NT2/D1 (cell line): ENCODE results near the gene KDM6A.

Experiments
- DNase-seq: peaks from one replicate; pipeline ENCODE4 v3.0.0-alpha.2; 2011; ENCODE audit warnings: low read depth, low spot score
- H3K27me3 ChIP-seq: 2 replicates; pipeline ENCODE4 v1.6.0; 2011; ENCODE audit warnings: mild to moderate bottlenecking; ENCODE audit not compliant: insufficient read length, insufficient read depth
- H3K36me3 ChIP-seq: 2 replicates; pipeline ENCODE4 v1.6.1; 2011; ENCODE audit warnings: mild to moderate bottlenecking, low read length, mixed read lengths; ENCODE audit not compliant: insufficient read depth, insufficient read length
- H3K4me1 ChIP-seq: 2 replicates; pipeline ENCODE4 v1.5.1; 2011; ENCODE audit not compliant: insufficient read depth, insufficient read length
- H3K4me3 ChIP-seq: 2 replicates; pipeline ENCODE4 v1.5.1; 2011; ENCODE audit warnings: low read depth; ENCODE audit not compliant: insufficient read length
- H3K9ac ChIP-seq: 2 replicates; pipeline ENCODE4 v1.6.0; 2011; ENCODE audit warnings: low read depth; ENCODE audit not compliant: insufficient read length
- H3K9me3 ChIP-seq: 2 replicates; pipeline ENCODE4 v1.5.1; 2011; ENCODE audit warnings: mild to moderate bottlenecking, low read length; ENCODE audit not compliant: insufficient read depth
- SUZ12 ChIP-seq: IDR thresholded peaks from 2 replicates; pipeline ENCODE4 v1.6.1; 2011; ENCODE audit not compliant: insufficient read length, insufficient read depth; ENCODE audit errors: extremely low read depth
- YY1 ChIP-seq: IDR thresholded peaks from 2 replicates; pipeline ENCODE4 v1.6.1; 2011; ENCODE audit not compliant: insufficient read length, insufficient read depth
- ZNF274 ChIP-seq: IDR thresholded peaks from 2 replicates; pipeline ENCODE4 v1.6.1; 2011; ENCODE audit warnings: mild to moderate bottlenecking, low read depth, low read length

KDM6A gene

DNA sequence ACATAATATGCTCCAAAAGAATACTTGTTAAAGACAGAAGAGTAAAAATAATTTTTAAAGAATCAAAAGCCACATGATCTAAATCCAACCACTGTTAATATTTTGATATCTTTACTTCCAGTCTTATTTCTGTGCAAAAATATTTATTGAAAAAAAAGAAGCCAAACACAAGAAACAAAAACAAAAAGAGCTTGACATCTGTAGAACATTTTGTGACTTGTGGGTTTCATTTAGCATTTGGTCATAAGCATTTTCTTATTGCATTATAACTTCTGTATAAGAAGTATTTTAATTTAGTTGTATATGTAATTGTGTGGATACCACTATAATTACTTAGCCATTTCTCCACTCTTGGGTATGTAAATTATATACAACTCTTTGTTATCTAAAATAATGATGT, 264.5 kb downstream of the KDM6A start:
- Histone ChIP-seq H3K4me3 (no peak overlapping the region), H3K4me1 (no peaks in the 10 kb centered on the region), H3K36me3 (no peaks in the 10 kb centered on the region), H3K9ac (no peak overlapping the region), H3K27me3 (no peaks in the 10 kb centered on the region), H3K9me3 (no peaks in the 10 kb centered on the region; the same call in 1 of the 2 replicates)
- no peak for DNase-seq
- TF ChIP-seq ZNF274: no peak
- no peak for TF ChIP-seq YY1
- no peak for TF ChIP-seq SUZ12

DNA sequence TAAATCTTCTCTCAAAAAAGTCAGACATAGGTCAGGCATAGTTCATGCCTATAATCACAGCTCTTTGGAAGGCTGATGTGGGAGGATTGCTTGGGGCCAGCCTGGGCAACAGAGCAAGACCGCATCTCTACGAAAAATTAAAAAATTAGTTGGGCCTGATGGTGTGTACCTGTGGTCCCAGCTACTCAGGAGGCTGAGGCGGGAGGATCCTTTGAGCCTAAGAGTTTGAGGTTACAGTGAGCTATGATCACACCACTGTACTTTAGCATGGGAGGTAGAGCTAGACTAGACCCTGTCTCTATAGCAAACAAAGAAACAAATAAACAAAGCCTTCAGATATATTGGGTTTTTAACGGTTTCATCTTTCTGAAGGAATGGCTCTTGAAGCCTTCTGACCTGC, 265.5 kb downstream of the KDM6A start:
- DNase-seq: no peak
- Histone ChIP-seq H3K9ac (no peak overlapping the region), H3K4me3 (no peak overlapping the region), H3K27me3 (no peaks in the 10 kb centered on the region), H3K4me1 (no peaks in the 10 kb centered on the region), H3K9me3 (no peaks in the 10 kb centered on the region; the same call in 1 of the 2 replicates), H3K36me3 (no peaks in the 10 kb centered on the region)
- TF ChIP-seq YY1: no peak
- no peak for TF ChIP-seq ZNF274
- no peak for TF ChIP-seq SUZ12

DNA sequence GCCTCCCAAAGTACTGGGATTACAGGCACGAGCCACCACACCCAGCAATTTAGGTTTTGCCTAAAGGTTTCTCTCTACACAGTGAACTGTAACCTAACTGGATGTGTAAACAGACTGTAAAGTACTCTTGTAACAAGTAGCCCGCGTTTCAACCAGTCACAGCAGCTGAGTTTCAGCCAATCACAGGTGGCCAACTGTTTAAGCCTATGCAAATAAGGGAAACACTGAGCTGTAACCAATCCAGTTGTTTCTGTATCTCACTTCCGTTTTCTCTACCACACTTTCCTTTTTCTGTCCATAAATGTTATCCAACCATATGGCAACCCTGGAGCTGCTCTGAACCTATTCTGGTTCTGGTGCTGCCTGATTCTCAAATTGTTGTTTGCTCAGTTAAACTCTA, 267.8 kb downstream of the KDM6A start:
- no peak for TF ChIP-seq ZNF274
- no peak for TF ChIP-seq SUZ12
- no peak for TF ChIP-seq YY1
- Histone ChIP-seq H3K9ac (no peak overlapping the region), H3K4me1 (no peaks in the 10 kb centered on the region), H3K36me3 (no peaks in the 10 kb centered on the region), H3K4me3 (no peak overlapping the region), H3K27me3 (no peaks in the 10 kb centered on the region), H3K9me3 (no peaks in the 10 kb centered on the region; the same call in 1 of the 2 replicates)
- DNase-seq: no peak

DNA sequence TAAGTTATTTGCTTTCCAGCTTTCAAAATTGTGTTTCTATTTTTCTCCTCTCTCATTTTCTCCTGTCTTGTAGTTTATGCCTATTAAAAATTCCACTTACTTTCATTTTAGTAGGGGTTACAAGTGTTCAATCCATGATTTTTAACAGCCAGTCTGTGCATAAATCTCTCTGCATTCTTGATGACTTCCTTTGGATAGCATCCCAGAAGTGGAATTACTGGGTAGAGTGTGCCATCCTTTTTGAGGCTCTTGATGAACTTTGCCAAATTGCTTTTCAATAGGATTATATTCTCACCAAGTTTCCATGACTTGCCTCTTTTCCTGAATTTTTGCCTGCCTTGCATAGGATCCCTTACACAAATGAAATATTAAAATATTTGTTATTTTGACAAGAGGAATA, 269.2 kb downstream of the KDM6A start:
- Histone ChIP-seq H3K9me3 (no peaks in the 10 kb centered on the region; the same call in 1 of the 2 replicates), H3K4me1 (no peaks in the 10 kb centered on the region), H3K27me3 (no peaks in the 10 kb centered on the region), H3K9ac (no peak overlapping the region), H3K4me3 (no peak overlapping the region), H3K36me3 (no peaks in the 10 kb centered on the region)
- no peak for DNase-seq
- TF ChIP-seq SUZ12: no peak
- no peak for TF ChIP-seq ZNF274
- no peak for TF ChIP-seq YY1

DNA sequence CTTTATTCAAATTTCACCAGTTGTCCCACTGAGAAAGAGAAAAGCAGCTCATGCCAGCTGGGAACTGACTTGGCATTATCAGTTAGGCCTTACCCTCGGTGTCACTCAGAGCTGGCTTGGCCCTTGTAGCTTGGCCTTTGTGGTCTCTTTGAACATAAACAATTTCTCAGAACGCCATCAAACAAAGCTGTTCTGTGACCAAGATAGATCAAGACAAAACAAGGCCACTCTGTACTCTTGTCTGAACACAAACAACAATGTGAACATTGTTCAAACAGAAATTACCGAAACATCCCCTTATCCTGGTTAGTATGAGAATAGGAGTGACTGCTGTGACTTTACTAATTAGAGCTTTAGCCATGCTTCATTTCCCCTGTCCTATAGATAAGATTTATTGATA, 270.5 kb downstream of the KDM6A start:
- Histone ChIP-seq H3K4me3 (no peak overlapping the region), H3K36me3 (no peaks in the 10 kb centered on the region), H3K9ac (no peak overlapping the region), H3K9me3 (no peaks in the 10 kb centered on the region; the same call in 1 of the 2 replicates), H3K4me1 (no peaks in the 10 kb centered on the region), H3K27me3 (no peaks in the 10 kb centered on the region)
- TF ChIP-seq SUZ12: no peak
- no peak for TF ChIP-seq ZNF274
- no peak for TF ChIP-seq YY1
- DNase-seq: no peak

DNA sequence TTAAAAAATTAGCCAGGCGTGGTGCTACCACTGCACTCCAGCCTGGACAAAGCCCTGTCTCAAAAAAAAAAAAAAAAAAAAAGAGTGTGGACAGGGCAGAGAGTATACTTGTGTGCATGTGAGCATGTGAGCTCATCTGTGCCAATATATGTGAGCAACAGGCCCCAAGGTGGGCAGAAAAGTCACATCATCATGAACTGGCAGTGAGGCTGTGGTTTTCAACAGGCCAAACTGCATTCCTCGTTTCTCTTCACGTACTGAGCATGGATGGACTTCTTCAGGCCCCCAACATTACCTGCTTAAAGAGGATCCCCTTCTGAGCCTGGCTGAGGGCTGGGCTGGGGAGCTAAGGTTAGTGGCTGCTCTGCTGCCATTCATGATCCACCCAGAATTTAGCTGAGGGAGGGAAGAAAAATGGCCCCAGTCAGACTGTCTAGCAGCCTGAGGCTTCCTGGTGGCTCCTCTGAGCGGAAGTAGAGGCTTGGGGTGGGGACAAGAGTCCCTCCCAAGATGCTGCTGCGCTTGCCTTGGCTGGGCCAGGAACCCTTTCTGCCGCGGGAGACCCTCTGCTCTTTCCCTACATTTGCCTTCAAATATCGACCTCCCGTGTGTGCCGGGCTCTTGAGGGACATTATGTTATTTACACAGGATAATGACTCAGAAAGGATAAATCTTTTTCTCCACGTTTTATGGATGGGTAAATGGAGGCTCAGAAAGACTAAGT, 272.7 kb downstream of the KDM6A start:
- Histone ChIP-seq H3K36me3 (no peaks in the 10 kb centered on the region), H3K9ac (no peak overlapping the region), H3K4me3 (no peak overlapping the region), H3K9me3 (no peaks in the 10 kb centered on the region; the same call in 1 of the 2 replicates), H3K4me1 (no peaks in the 10 kb centered on the region), H3K27me3 (no peaks in the 10 kb centered on the region)
- no peak for DNase-seq
- TF ChIP-seq ZNF274 (no peak), SUZ12 (no peak), YY1 (no peak)

DNA sequence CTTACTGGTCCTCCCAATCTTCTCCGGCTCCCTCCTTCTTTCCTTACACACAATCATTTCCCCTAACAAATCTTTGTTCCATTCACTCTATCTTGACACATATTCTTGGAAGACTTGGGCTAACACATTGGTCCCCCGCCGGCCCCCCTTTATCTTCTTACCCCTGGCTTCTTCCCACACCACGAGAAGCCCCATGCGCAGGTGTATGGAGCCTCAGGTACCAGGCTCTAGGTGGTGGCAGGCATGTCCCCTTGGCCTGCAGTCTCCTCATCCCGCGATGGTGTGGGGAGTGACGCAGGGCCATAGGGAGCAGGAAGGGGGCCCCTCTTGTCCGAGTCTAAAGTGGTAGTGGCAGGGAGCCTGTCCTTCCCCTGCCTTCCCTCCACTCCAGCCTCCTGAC, 277.8 kb downstream of the KDM6A start:
- Histone ChIP-seq H3K27me3 (no peaks in the 10 kb centered on the region), H3K36me3 (no peaks in the 10 kb centered on the region), H3K9me3 (no peaks in the 10 kb centered on the region), H3K4me1 (no peaks in the 10 kb centered on the region), H3K9ac (no peak overlapping the region), H3K4me3 (no peak overlapping the region)
- no peak for DNase-seq
- TF ChIP-seq YY1 (no peak), SUZ12 (no peak), ZNF274 (no peak)
